B cell (primary cell): ENCODE measurements around the gene ESR1.

Source experiments
- EZH2 ChIP-seq: IDR thresholded peaks from 2 replicates; pipeline ENCODE4 v1.6.1; 2012; ENCODE audit warnings: borderline replicate concordance, low read depth, mild to moderate bottlenecking, moderate library complexity, low read length; ENCODE audit not compliant: insufficient read depth, poor library complexity, severe bottlenecking
- TF ChIP-seq, protein P1 (sequence below): fragments of 200-600 bp; IDR thresholded peaks from one replicate; pipeline ENCODE4 v1.8.0; 2022; ENCODE audit warnings: antibody characterized with exemption, mild to moderate bottlenecking

DNA sequence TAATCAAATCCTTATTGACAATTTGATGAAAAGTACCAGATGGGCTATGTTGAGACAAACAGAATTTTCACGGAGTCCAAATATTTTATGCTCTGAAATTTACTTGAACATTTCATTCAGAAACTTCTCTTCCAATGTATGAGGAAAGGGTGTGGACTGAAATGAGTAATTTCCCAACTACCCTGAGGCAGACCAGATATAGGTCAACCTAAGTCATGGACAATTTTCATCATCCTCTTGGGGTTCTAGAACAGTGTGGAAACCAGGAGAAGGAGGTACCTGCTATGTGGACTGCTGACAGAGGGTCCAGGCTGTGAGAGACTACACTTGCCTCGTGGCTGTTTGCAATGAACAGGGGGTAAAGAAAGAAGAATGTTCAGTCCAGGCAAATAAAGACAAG is 323.0 kb downstream of the ESR1 start:
- TF ChIP-seq, protein P1, sequence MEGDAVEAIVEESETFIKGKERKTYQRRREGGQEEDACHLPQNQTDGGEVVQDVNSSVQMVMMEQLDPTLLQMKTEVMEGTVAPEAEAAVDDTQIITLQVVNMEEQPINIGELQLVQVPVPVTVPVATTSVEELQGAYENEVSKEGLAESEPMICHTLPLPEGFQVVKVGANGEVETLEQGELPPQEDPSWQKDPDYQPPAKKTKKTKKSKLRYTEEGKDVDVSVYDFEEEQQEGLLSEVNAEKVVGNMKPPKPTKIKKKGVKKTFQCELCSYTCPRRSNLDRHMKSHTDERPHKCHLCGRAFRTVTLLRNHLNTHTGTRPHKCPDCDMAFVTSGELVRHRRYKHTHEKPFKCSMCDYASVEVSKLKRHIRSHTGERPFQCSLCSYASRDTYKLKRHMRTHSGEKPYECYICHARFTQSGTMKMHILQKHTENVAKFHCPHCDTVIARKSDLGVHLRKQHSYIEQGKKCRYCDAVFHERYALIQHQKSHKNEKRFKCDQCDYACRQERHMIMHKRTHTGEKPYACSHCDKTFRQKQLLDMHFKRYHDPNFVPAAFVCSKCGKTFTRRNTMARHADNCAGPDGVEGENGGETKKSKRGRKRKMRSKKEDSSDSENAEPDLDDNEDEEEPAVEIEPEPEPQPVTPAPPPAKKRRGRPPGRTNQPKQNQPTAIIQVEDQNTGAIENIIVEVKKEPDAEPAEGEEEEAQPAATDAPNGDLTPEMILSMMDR = no peak
- TF ChIP-seq EZH2 = no peak
